ENCODE measurements around the gene CLSTN2.

Gene CLSTN2

GRCh38 chr3:140436421-140436820 is 501.4 kb downstream of the CLSTN2 start:
- DNase-seq = no peak

- DNase-seq = no peak
Observed at GRCh38 chr3:140438736-140439470, 503.9 kb downstream of the CLSTN2 start.

- DNase-seq = no peak
Observed at GRCh38 chr3:140439527-140439926, 504.5 kb downstream of the CLSTN2 start.

GRCh38 chr3:140440446-140440845 is 505.5 kb downstream of the CLSTN2 start:
- DNase-seq = no peak

GRCh38 chr3:140441006-140441405 is 506.0 kb downstream of the CLSTN2 start:
- no peak for DNase-seq

GRCh38 chr3:140442621-140443020 is 507.6 kb downstream of the CLSTN2 start:
- DNase-seq = no peak

GRCh38 chr3:140443073-140443472 is 508.1 kb downstream of the CLSTN2 start:
- DNase-seq = no peak

- DNase-seq = no peak
Observed at GRCh38 chr3:140443806-140444205, 508.8 kb downstream of the CLSTN2 start.

- no peak for DNase-seq
Observed at GRCh38 chr3:140446734-140447133, 511.7 kb downstream of the CLSTN2 start.

GRCh38 chr3:140447136-140447535 is 512.2 kb downstream of the CLSTN2 start:
- DNase-seq = no peak

- no peak for DNase-seq
Observed at GRCh38 chr3:140448001-140448400, 513.0 kb downstream of the CLSTN2 start.

GRCh38 chr3:140449413-140450256 is 514.6 kb downstream of the CLSTN2 start:
- no peak for DNase-seq

- DNase-seq = peak in 1 of 2 donors; percentile 19
Observed at GRCh38 chr3:140453750-140454149, 518.8 kb downstream of the CLSTN2 start.

- DNase-seq = no peak
Observed at GRCh38 chr3:140455521-140456214, 520.7 kb downstream of the CLSTN2 start.

- DNase-seq = no peak
Observed at GRCh38 chr3:140456974-140457373, 522.0 kb downstream of the CLSTN2 start.

- DNase-seq = no peak
Observed at GRCh38 chr3:140459462-140459861, 524.5 kb downstream of the CLSTN2 start.

- DNase-seq = no peak
Observed at GRCh38 chr3:140461250-140461649, 526.3 kb downstream of the CLSTN2 start.

- no peak for DNase-seq
Observed at GRCh38 chr3:140463355-140463754, 528.4 kb downstream of the CLSTN2 start.

GRCh38 chr3:140465988-140466387 is 531.0 kb downstream of the CLSTN2 start:
- no peak for DNase-seq

GRCh38 chr3:140466535-140466934 is 531.5 kb downstream of the CLSTN2 start:
- no peak for DNase-seq

GRCh38 chr3:140467104-140467577 is 532.2 kb downstream of the CLSTN2 start:
- no peak for DNase-seq

GRCh38 chr3:140467796-140468315 is 532.9 kb downstream of the CLSTN2 start:
- no peak for DNase-seq

GRCh38 chr3:140468407-140468806 is 533.4 kb downstream of the CLSTN2 start:
- no peak for DNase-seq
